Testis (tissue), 3 donors: ENCODE data around the gene CEP162. TPM values are rescaled to one million over a fixed set of nuclear protein-coding genes. Genes with fewer than 3 reads are reported as not detected.
"Not testable (repeated sequence)": the region's sequence is repeated elsewhere in the genome, so short reads cannot be mapped to it uniquely, and the experiment has no call there.

Experiments used
- DNase-seq: peaks from one replicate; pipeline ENCODE4 v3.0.0-alpha.2; 2019
- H3K27ac ChIP-seq, 2 donors: fragments of 200-600 bp; sonication (generic); one replicate each; pipeline ENCODE4 v1.5.1; 2019
- H3K27me3 ChIP-seq: fragments of 200-600 bp; sonication (generic); one replicate; pipeline ENCODE4 v1.5.1; 2019
- H3K36me3 ChIP-seq: fragments of 200-600 bp; sonication (generic); one replicate; pipeline ENCODE4 v1.5.1; 2017; ENCODE audit warnings: low read depth; ENCODE audit errors: missing control alignments
- H3K4me1 ChIP-seq: fragments of 200-600 bp; sonication (generic); one replicate; pipeline ENCODE4 v1.5.1; 2019
- H3K4me3 ChIP-seq, 2 donors: fragments of 200-600 bp; sonication (generic); one replicate each; pipeline ENCODE4 v1.5.1; 2017 to 2019
- H3K9me3 ChIP-seq: fragments of 200-600 bp; sonication (generic); one replicate; pipeline ENCODE4 v1.5.1; 2017
- CTCF ChIP-seq, 3 experiments: fragments of 450-650 bp in 2 of 3; fragments of 200-600 bp in 1 of 3; sonication (generic) in 1 of 3; IDR thresholded peaks; one replicate each; pipeline ENCODE4 v1.5.1; 2016 to 2019; ENCODE audit warnings: antibody characterized with exemption in 3 of 3, mild to moderate bottlenecking in 2 of 3, moderate library complexity in 1 of 3
- POLR2A ChIP-seq: fragments of 450-650 bp; IDR thresholded peaks from one replicate; pipeline ENCODE4 v1.6.1; 2017; ENCODE audit warnings: antibody characterized with exemption, mild to moderate bottlenecking, moderate library complexity
- WGBS, 2 donors: methylation state at CpG; one replicate each; pipeline ENCODE4 v1.1.5; 2018; 5-methylcytosine and 5-hydroxymethylcytosine counted together
- intact Hi-C: fragments of 100-400 bp; cut with DNase I; formaldehyde crosslinking; loops from one replicate; pipeline ENCODE4 v1.15.1; 2023; ENCODE audit warnings: low total_unique reads
- polyA plus RNA-seq: library from polyadenylated mRNA; stranded (reverse); fragments of 350-450 nt; fragmentation: Illumina TruSeq; extraction: RNeasy Lipid Tissue Mini Kit (QIAGEN cat#74804); gene quantifications from one replicate; pipeline ENCODE4 v1.2.3, GENCODE V29; 2014; ENCODE audit warnings: low read depth, low replicate concordance; ENCODE audit not compliant: insufficient read depth
- total RNA-seq, 2 donors: library from RNA; depleted of rRNA; stranded (reverse); fragments of >200 nt; gene quantifications; one replicate each; pipeline ENCODE4 v1.2.3, GENCODE V29; 2016

CEP162 gene
- total and polyA plus RNA-seq, 3 donors from 2014 or later = 8.6 to 36.0 (median 20.3) TPM

DNA sequence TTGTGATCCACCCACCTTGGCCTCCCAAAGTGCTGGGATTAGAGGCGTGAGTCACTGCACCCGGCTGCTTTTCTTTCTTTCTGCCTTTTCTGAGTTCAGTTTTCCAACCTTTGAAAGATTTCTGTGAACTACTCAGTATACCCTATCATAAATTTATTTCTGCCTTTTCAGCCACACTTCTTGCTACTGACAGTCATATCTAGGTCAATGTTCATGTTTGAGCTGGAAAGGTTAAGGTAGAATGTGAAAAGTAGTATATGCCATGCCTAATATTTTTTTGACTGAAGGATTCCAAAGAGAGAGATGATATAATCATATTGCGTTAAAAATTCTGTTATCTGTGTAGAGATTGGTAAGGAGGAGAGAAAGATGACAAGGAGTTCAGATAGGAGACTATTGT, 25.9 kb upstream of the CEP162 start:
- WGBS, 2 donors = 84 to 88% methylated on average over 3 of the region's 3 CpGs
- DNase-seq = no peak
- Histone ChIP-seq H3K27me3 (no peaks in the 10 kb centered on the region), H3K27ac (no peak overlapping the region), H3K36me3 (no peaks in the 10 kb centered on the region), H3K4me1 (peaks cover 9% of the 10 kb centered on the region), H3K4me3 (no peak overlapping the region), H3K9me3 (no peaks in the 10 kb centered on the region)
- intact Hi-C loops = no loop called here
- TF ChIP-seq CTCF (IDR thresholded peaks at IDR 0.05) = no peak
- no peak for TF ChIP-seq POLR2A

DNA sequence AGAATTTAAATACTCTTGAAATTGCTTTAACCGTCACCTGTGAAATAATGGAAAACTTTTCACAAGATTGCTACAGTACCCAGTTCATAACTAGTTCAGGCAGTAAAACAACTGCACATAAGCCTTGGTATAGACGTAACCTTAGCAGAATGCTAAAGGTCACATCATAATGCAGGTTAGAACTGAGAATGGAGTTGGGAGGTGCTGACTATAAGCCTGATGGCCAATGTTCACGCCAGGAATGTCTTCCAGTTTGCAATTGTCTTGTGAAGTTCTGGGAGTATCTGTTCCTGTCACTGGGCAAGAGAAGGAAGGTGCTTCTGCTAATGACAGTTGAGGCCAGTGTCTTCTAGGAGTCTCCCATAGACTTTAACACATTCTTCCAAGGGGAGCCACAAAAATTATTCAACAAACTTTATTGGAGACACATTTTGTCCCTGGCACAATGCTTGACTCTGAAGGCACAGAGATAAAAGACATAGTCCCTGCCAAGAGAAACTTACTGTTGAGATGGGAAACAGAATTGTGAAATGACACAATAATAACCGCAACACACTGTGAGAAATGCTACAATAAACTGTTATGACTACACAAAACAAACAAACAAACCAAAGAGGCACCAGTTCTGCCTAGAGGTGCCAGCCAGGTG, 24.6 kb upstream of the CEP162 start:
- no peak for DNase-seq
- TF ChIP-seq POLR2A (no peak), CTCF (IDR thresholded peaks at IDR 0.05) (no peak)
- Histone ChIP-seq H3K27ac (no peak overlapping the region), H3K9me3 (no peaks in the 10 kb centered on the region), H3K36me3 (no peaks in the 10 kb centered on the region), H3K4me3 (no peak overlapping the region), H3K4me1 (peaks cover under 1% of the 10 kb centered on the region), H3K27me3 (no peaks in the 10 kb centered on the region)
- 83% methylated on average over 4 of the region's 4 CpGs for WGBS, 2 donors
- intact Hi-C loops = no loop called here

DNA sequence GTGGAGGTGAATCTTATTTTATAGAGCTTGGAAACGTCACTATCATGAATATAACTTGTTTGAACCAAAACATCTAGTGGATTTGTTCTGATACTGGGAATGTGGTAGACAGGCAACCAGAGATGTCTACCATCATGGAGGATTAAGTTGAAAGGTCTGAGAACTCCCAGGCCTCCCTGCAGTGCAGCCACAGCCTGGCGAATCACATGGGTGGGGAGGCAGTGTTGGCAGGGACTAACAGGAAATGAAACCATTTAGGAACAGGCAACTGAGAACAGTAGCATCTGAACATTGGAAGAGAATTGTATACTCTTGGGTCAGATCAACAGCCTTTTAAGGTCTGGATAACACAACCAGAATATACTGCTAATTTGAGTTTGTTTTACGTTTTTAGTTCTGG, 22.3 kb upstream of the CEP162 start:
- Histone ChIP-seq H3K4me1 (no peaks in the 10 kb centered on the region), H3K27me3 (no peaks in the 10 kb centered on the region), H3K4me3 (no peak overlapping the region), H3K27ac (no peak overlapping the region), H3K36me3 (no peaks in the 10 kb centered on the region), H3K9me3 (no peaks in the 10 kb centered on the region)
- intact Hi-C loops = no loop called here
- 67 to 69% methylated on average over 3 of the region's 3 CpGs for WGBS, 2 donors
- no peak for DNase-seq
- no peak for TF ChIP-seq POLR2A
- no peak for TF ChIP-seq CTCF (IDR thresholded peaks at IDR 0.05)

DNA sequence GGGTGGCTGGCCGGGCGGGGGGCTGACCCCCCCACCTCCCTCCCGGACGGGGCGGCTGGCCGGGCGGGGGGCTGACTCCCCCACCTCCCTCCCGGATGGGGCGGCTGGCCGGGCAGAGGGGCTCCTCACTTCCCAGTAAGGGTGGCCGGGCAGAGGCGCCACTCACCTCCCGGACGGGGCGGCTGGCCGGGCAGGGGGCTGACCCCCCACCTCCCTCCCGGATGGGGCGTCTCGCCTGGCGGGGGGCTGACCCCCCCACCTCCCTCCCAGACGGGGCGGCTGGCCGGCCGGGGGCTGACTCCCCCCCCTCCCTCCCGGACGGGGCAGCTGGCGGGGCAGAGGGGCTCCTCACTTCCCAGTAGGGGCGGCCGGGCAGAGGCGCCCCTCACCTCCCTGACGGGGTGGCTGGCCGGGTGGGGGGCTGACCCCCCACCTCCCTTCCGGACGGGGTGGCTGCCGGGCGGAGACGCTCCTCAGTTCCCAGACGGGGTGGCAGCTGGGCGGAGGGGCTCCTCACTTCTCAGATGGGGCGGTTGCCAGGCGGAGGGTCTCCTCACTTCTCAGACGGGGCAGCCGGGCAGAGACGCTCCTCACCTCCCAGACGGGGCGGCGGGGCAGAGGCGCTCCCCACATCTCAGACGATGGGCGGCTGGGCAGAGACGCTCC, 17.1 kb upstream of the CEP162 start:
- 40 to 90% methylated on average over 1 to 17 of the region's 51 CpGs for WGBS, 2 donors
- H3K27ac ChIP-seq, H3K4me1 ChIP-seq, H3K9me3 ChIP-seq, DNase-seq, H3K27me3 ChIP-seq, H3K36me3 ChIP-seq, intact Hi-C loops: not testable (repeated sequence)
- H3K4me3 ChIP-seq = peak overlapping the region; percentile 29

DNA sequence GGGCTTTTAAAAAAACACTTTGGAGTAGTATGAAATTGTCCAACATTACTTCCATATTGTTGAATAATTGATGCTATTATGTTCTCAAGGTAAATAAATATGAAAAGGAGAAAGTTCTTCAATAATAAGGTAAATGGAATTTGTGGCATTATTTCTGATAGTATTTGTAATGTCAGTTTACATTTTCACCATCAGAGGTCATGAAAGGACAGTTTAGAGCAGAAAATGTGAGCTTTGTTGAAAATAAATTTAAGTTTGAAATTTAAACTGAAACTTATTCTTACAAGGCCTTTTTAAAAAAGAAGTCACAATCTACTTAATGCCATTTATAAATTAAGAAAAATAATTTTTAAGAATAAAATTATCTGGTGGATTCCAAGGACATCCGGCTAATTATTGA, 15.8 kb upstream of the CEP162 start:
- Histone ChIP-seq H3K27ac (no peak overlapping the region), H3K4me3 (no peak overlapping the region), H3K4me1 (no peaks in the 10 kb centered on the region), H3K36me3 (no peaks in the 10 kb centered on the region), H3K9me3 (no peaks in the 10 kb centered on the region), H3K27me3 (no peaks in the 10 kb centered on the region)
- TF ChIP-seq CTCF (IDR thresholded peaks at IDR 0.05) (no peak), POLR2A (no peak)
- no peak for DNase-seq
- WGBS, 2 donors = 72 to 75% methylated on average over 1 of the region's 1 CpG
- intact Hi-C loops = no loop called here
